Measurements from ENCODE around the gene OR5C1.

OR5C1 gene

GRCh38 chr9:122810306-122810946, 21.7 kb downstream of the OR5C1 start:
- peak; percentile 56 for TF ChIP-seq CTCF (IDR thresholded peaks at IDR 0.05; ENCODE audit: low read depth, low read length)
- peak; percentile 82 for DNase-seq (ENCODE audit: low read depth in 2 of 2)
- H3K4me3 ChIP-seq (replicated peaks in 1 of 2; ENCODE audit: low read depth in 2 of 2, low read length in 2 of 2), result no peak overlapping the region

GRCh38 chr9:122812736-122813135, 24.0 kb downstream of the OR5C1 start:
- H3K4me3 ChIP-seq (replicated peaks in 1 of 2; ENCODE audit: low read depth in 2 of 2, low read length in 2 of 2), result no peak overlapping the region
- TF ChIP-seq CTCF (IDR thresholded peaks at IDR 0.05; ENCODE audit: low read depth, low read length), result no peak
- DNase-seq (ENCODE audit: low read depth in 2 of 2), result no peak

- no peak for DNase-seq (ENCODE audit: low read depth in 2 of 2)
- TF ChIP-seq CTCF (IDR thresholded peaks at IDR 0.05; ENCODE audit: low read depth, low read length), result no peak
- H3K4me3 ChIP-seq (replicated peaks in 1 of 2; ENCODE audit: low read depth in 2 of 2, low read length in 2 of 2), result no peak overlapping the region
Observed at GRCh38 chr9:122814545-122814944, 25.8 kb downstream of the OR5C1 start.

GRCh38 chr9:122815544-122815943, 26.8 kb downstream of the OR5C1 start:
- no peak overlapping the region for H3K4me3 ChIP-seq (replicated peaks in 1 of 2; ENCODE audit: low read depth in 2 of 2, low read length in 2 of 2)

GRCh38 chr9:122816163-122816867, 27.6 kb downstream of the OR5C1 start:
- DNase-seq (ENCODE audit: low read depth in 2 of 2), result no peak
- no peak overlapping the region for H3K4me3 ChIP-seq (replicated peaks in 1 of 2; ENCODE audit: low read depth in 2 of 2, low read length in 2 of 2)
- TF ChIP-seq CTCF (IDR thresholded peaks at IDR 0.05; ENCODE audit: low read depth, low read length), result no peak

More at GRCh38 chr9:122815544-122815943, 26.8 kb downstream of the OR5C1 start:
- TF ChIP-seq CTCF (IDR thresholded peaks at IDR 0.05; ENCODE audit: low read depth, low read length), result no peak
- DNase-seq (ENCODE audit: low read depth in 2 of 2), result no peak

- H3K4me3 ChIP-seq (replicated peaks in 1 of 2; ENCODE audit: low read depth in 2 of 2, low read length in 2 of 2), result no peak overlapping the region
- no peak for TF ChIP-seq CTCF (IDR thresholded peaks at IDR 0.05; ENCODE audit: low read depth, low read length)
- peak in 1 of 2 donors; percentile 61 for DNase-seq (ENCODE audit: low read depth in 2 of 2)
Observed at GRCh38 chr9:122819326-122819725, 30.6 kb downstream of the OR5C1 start.

Measured in cardiac fibroblast (primary cell).